Loucy (cell line): ENCODE measurements around the gene IL4.

Source experiments
- CTCF ChIP-seq: fragments of 200-600 bp; sonication (generic); conservative IDR thresholded peaks from 2 replicates; pipeline ENCODE4 v1.5.1; 2014; ENCODE audit warnings: mild to moderate bottlenecking, antibody characterized with exemption, low read length
- EZH2phosphoT487 ChIP-seq: fragments of 200-600 bp; IDR thresholded peaks from 2 replicates; pipeline ENCODE4 v1.6.1; 2018; ENCODE audit warnings: antibody characterized with exemption, mild to moderate bottlenecking, moderate library complexity, borderline replicate concordance

GRCh38 chr5:132681476-132681831, 7.7 kb downstream of the IL4 start:
- TF ChIP-seq CTCF, result no peak
- no peak for TF ChIP-seq EZH2phosphoT487
